GM12892 (cell line): ENCODE measurements around the gene CPSF3.

Experiments used
- POLR2A ChIP-seq: IDR thresholded peaks from 2 replicates; pipeline ENCODE4 v1.6.1; 2011; ENCODE audit warnings: low read depth, low read length, control low read depth
- POLR2AphosphoS5 ChIP-seq: IDR thresholded peaks from 2 replicates; pipeline ENCODE4 v1.6.1; 2011; ENCODE audit warnings: low read depth, low read length, control low read depth
- TAF1 ChIP-seq: IDR thresholded peaks from 2 replicates; pipeline ENCODE4 v1.6.1; 2011; ENCODE audit warnings: low read depth, mild to moderate bottlenecking, control low read depth, low read length, borderline replicate concordance

DNA sequence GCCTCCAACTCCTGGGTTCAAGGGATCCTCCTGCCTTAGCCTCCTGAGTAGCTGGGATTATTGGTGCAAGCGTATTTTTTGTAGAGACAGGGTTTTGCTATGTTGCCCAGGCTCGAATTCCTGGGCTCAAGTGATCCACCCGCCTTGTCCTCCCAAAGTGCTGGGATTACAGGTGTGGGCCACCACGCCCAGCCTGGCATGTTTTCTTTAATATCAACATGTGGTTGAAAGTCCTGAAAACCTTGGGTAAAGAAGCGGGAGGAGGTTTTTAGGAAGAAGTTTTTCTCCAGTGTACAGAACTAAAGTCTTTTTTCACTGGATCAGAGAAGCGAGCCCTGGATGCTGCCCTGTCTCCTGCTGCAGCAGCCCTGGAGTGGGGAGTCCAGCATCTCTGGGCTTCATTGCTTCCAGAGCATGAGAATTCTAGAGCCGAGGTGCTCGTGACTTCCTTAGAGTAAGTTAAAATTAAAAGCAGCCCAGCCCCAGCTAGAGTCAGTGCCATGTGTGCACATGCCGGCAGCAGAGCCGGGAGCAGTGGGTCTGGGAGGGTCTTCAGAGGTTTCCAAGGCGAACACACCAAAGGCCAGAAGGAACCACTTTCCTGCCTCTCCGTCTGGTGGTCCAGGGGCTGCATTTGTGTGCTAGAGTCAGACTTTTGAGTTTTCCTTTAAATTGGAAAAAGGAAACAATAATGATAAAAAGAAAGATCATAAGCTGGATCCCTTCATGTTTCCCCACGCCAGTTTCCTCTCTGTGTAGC is 31.3 kb upstream of the CPSF3 start:
- TF ChIP-seq POLR2AphosphoS5 (no peak), POLR2A (no peak), TAF1 (no peak)
